ENCODE measurements around the gene S100A4. TPM values are rescaled to one million over a fixed set of nuclear protein-coding genes. Genes with fewer than 3 reads are reported as not detected.

The S100A4 gene
- total RNA-seq, 1 donor: 63.0 TPM

DNA sequence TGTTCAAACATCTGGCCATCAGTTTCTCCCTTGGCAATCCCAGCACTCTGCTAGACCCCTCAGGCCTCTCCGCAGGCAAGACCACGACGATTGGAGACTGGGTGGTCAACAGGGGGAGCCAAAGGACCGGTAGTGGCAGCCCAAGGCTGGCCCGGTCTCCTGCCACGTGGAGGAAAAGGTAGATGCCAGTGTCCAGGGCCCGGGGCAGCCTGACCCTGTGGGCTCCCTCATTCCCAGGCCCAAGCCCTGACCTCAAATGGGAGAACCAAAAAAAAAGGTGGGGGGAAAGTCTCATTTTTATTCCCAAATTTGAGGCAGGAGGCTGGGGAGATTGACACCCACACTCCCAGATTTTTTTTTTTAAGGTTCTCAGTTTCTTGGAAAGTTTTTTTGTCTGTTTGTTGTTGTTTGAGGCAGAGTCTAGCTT is 34.6 kb downstream of the S100A4 start:
- Histone ChIP-seq H2AFZ (ENCODE audit: low read length) (peak overlapping the region; percentile 92), H3K79me2 (ENCODE audit: insufficient read depth, low read length) (no peaks in the 10 kb centered on the region), H3K36me3 (ENCODE audit: insufficient read depth, low read length) (no peaks in the 10 kb centered on the region), H3K9me3 (ENCODE audit: low read depth, low read length) (no peaks in the 10 kb centered on the region), H3K27me3 (ENCODE audit: insufficient read depth, low read length) (no peaks in the 10 kb centered on the region), H3K4me1 (ENCODE audit: insufficient read depth, low read length) (peaks cover 27% of the 10 kb centered on the region), H3K4me2 (ENCODE audit: insufficient read depth, low read length) (peak overlapping the region; percentile 36), H4K20me1 (ENCODE audit: insufficient read depth, low read length) (no peaks in the 10 kb centered on the region), H3K27ac (ENCODE audit: low read depth, low read length) (no peak overlapping the region), H3K4me3 (ENCODE audit: insufficient read depth, low read length) (no peak overlapping the region)
- DNase-seq (ENCODE audit: insufficient read length, low spot score, missing footprints): peak; percentile 95
- TF ChIP-seq, protein P1, sequence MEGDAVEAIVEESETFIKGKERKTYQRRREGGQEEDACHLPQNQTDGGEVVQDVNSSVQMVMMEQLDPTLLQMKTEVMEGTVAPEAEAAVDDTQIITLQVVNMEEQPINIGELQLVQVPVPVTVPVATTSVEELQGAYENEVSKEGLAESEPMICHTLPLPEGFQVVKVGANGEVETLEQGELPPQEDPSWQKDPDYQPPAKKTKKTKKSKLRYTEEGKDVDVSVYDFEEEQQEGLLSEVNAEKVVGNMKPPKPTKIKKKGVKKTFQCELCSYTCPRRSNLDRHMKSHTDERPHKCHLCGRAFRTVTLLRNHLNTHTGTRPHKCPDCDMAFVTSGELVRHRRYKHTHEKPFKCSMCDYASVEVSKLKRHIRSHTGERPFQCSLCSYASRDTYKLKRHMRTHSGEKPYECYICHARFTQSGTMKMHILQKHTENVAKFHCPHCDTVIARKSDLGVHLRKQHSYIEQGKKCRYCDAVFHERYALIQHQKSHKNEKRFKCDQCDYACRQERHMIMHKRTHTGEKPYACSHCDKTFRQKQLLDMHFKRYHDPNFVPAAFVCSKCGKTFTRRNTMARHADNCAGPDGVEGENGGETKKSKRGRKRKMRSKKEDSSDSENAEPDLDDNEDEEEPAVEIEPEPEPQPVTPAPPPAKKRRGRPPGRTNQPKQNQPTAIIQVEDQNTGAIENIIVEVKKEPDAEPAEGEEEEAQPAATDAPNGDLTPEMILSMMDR (IDR thresholded peaks at IDR 0.05; ENCODE audit: extremely low read depth, low read depth, low read length): peak; percentile 91

DNA sequence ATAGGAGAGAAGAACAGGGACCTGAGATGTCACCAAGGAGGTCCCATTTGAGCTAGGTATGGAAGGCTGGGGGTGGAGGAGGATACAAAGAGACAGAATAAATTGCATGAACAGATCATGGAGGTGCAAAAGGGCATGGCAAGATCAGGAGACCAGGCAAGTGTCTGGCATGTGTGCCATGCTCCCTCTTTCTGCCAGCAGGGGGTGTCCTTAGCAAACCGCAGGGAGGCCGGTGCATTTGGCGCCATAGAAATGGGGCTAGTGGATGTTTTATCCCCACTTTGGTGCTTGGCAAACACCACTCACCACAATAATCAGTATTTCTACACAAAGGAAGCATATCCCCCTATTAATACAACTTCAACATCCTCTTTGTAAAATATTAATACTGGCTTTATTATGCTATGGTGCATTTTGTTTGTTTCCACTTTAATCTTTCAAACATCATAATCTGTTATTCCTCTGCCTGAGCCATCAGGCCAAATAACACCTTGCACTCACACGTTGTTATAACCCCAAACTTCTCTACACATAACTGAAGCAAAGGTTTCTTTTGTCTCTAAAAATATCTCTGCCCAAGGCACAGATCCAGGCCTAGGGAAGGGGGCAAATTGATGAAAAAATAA is 35.8 kb downstream of the S100A4 start:
- H2AFZ ChIP-seq (ENCODE audit: low read length): no peak overlapping the region

DNA sequence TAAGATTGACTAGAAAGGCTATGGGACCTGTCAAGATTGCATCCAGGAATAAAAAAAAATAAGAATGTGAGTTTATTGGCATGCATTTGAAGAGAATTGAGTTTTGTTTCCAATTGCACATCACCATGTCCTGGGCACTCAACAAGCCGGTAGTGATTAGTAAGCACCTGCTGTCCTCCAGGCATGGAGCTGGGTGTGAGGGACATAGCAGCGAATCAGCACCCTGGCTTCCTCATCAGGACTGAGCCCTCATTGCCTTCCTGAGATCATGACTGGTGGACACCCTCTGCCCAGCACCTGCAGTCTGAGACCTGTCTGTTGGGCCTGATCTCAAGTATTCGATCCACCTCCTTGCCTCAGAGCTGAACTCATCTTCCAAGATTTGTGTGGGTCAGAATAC is 36.6 kb downstream of the S100A4 start:
- Histone ChIP-seq H3K27ac (ENCODE audit: low read depth, low read length) (no peak overlapping the region), H3K27me3 (ENCODE audit: insufficient read depth, low read length) (no peaks in the 10 kb centered on the region), H3K4me3 (ENCODE audit: insufficient read depth, low read length) (no peak overlapping the region), H3K36me3 (ENCODE audit: insufficient read depth, low read length) (no peaks in the 10 kb centered on the region), H3K9me3 (ENCODE audit: low read depth, low read length) (no peaks in the 10 kb centered on the region), H2AFZ (ENCODE audit: low read length) (no peak overlapping the region), H3K79me2 (ENCODE audit: insufficient read depth, low read length) (no peaks in the 10 kb centered on the region), H3K4me2 (ENCODE audit: insufficient read depth, low read length) (no peak overlapping the region), H4K20me1 (ENCODE audit: insufficient read depth, low read length) (no peaks in the 10 kb centered on the region), H3K4me1 (ENCODE audit: insufficient read depth, low read length) (peaks cover 36% of the 10 kb centered on the region)
- TF ChIP-seq, protein P1 (IDR thresholded peaks at IDR 0.05; ENCODE audit: extremely low read depth, low read depth, low read length): no peak
- DNase-seq (ENCODE audit: insufficient read length, low spot score, missing footprints): no peak

More for the DNA sequence above, 35.8 kb downstream of the S100A4 start:
- no peaks in the 10 kb centered on the region for H3K27me3 ChIP-seq (ENCODE audit: insufficient read depth, low read length)
- H3K4me3 ChIP-seq (ENCODE audit: insufficient read depth, low read length): no peak overlapping the region
- H3K4me1 ChIP-seq (ENCODE audit: insufficient read depth, low read length): peaks cover 36% of the 10 kb centered on the region
- no peaks in the 10 kb centered on the region for H3K9me3 ChIP-seq (ENCODE audit: low read depth, low read length)
- no peaks in the 10 kb centered on the region for H3K36me3 ChIP-seq (ENCODE audit: insufficient read depth, low read length)
- H3K79me2 ChIP-seq (ENCODE audit: insufficient read depth, low read length): no peaks in the 10 kb centered on the region
- peak; percentile 82 for DNase-seq (ENCODE audit: insufficient read length, low spot score, missing footprints)
- no peak overlapping the region for H3K27ac ChIP-seq (ENCODE audit: low read depth, low read length)
- TF ChIP-seq, protein P1 (IDR thresholded peaks at IDR 0.05; ENCODE audit: extremely low read depth, low read depth, low read length): peak; percentile 82
- H3K4me2 ChIP-seq (ENCODE audit: insufficient read depth, low read length): no peak overlapping the region
- H4K20me1 ChIP-seq (ENCODE audit: insufficient read depth, low read length): no peaks in the 10 kb centered on the region

DNA sequence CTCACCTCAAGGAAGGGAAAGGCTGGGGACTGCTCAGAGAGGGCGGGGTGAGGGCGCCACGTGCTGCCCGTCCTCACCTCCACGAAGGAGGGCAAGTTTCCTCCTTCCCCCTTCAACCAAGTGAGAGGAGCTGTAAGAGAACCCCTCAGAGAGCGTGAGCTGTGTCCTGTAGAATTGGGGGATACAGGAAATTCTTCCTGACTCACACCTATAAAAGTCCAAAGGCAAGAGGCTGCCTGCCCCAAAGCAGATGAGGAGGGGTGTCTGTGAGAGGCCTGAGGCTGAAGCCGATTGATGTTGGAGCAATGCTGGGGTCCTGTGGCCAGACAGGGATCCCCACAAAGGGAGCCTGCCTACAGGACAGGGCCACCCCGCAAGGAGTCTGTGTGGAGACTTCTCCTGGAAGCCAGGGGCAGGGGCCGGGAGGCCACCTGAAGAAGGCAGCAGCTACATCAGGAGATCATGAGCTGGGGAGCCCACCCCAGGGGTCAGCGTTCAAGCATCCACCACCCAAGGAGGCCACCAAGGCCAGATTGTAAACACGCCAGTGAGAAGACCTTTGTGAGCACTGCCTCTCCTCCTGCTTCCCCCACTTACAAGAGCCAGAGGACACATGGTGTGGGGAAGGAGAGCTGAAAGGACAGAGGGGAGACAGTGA is 37.6 kb downstream of the S100A4 start:
- Histone ChIP-seq H3K79me2 (ENCODE audit: insufficient read depth, low read length) (no peaks in the 10 kb centered on the region), H3K27ac (ENCODE audit: low read depth, low read length) (peak overlapping the region; percentile 60), H3K9me3 (ENCODE audit: low read depth, low read length) (no peaks in the 10 kb centered on the region), H2AFZ (ENCODE audit: low read length) (peak overlapping the region; percentile 44), H3K36me3 (ENCODE audit: insufficient read depth, low read length) (no peaks in the 10 kb centered on the region), H3K27me3 (ENCODE audit: insufficient read depth, low read length) (no peaks in the 10 kb centered on the region), H3K4me1 (ENCODE audit: insufficient read depth, low read length) (peaks cover 36% of the 10 kb centered on the region), H4K20me1 (ENCODE audit: insufficient read depth, low read length) (no peaks in the 10 kb centered on the region), H3K4me3 (ENCODE audit: insufficient read depth, low read length) (no peak overlapping the region), H3K4me2 (ENCODE audit: insufficient read depth, low read length) (no peak overlapping the region)
- DNase-seq (ENCODE audit: insufficient read length, low spot score, missing footprints): no peak
- TF ChIP-seq, protein P1 (IDR thresholded peaks at IDR 0.05; ENCODE audit: extremely low read depth, low read depth, low read length): no peak
